RPMI7951 (cell line): ENCODE results near the gene VPS8. TPM values are rescaled to one million over a fixed set of nuclear protein-coding genes. Genes with fewer than 3 reads are reported as not detected.

Experiments used
- DNase-seq: peaks from one replicate; pipeline ENCODE4 v3.0.0-alpha.2; 2012; ENCODE audit warnings: low read depth
- total RNA-seq: library from RNA; depleted of rRNA; stranded (reverse); fragments of >200 nt; shearing (Covaris generic); gene quantifications from 2 replicates; pipeline ENCODE4 v1.2.3, GENCODE V29; 2014; rRNA removed

VPS8 gene
- 22.0 and 30.8 TPM in 2 replicates for total RNA-seq

GRCh38 chr3:184811999-184812661 is at the start of gene VPS8:
TSS of gene VPS8 (plus strand) at chr3:184812166. CDS start at chr3:184824633, 12,467 bp downstream.
- DNase-seq, result peak; percentile 94

- DNase-seq, result no peak
Measured at GRCh38 chr3:184764191-184764590, 47.8 kb upstream of the VPS8 start.

- no peak for DNase-seq
Measured at GRCh38 chr3:184765047-184765729, 46.8 kb upstream of the VPS8 start.

GRCh38 chr3:184765730-184766074 is 46.3 kb upstream of the VPS8 start:
- DNase-seq, result no peak

GRCh38 chr3:184766555-184767261 is 45.3 kb upstream of the VPS8 start:
- DNase-seq, result peak; percentile 25

- no peak for DNase-seq
Measured at GRCh38 chr3:184767377-184767776, 44.6 kb upstream of the VPS8 start.

- DNase-seq, result no peak
Measured at GRCh38 chr3:184769382-184770170, 42.4 kb upstream of the VPS8 start.

GRCh38 chr3:184770541-184770940 is 41.4 kb upstream of the VPS8 start:
- DNase-seq, result no peak

- DNase-seq, result no peak
Measured at GRCh38 chr3:184771301-184772127, 40.5 kb upstream of the VPS8 start.

- no peak for DNase-seq
Measured at GRCh38 chr3:184772667-184773272, 39.2 kb upstream of the VPS8 start.

- DNase-seq, result no peak
Measured at GRCh38 chr3:184773283-184774186, 38.4 kb upstream of the VPS8 start.

GRCh38 chr3:184776916-184777315 is 35.0 kb upstream of the VPS8 start:
- DNase-seq, result no peak

GRCh38 chr3:184777566-184778356 is 34.2 kb upstream of the VPS8 start:
- peak; percentile 89 for DNase-seq

GRCh38 chr3:184778426-184779332 is 33.3 kb upstream of the VPS8 start:
- DNase-seq, result no peak

- no peak for DNase-seq
Measured at GRCh38 chr3:184780981-184781515, 30.9 kb upstream of the VPS8 start.

- DNase-seq, result no peak
Measured at GRCh38 chr3:184781801-184782200, 30.2 kb upstream of the VPS8 start.

GRCh38 chr3:184783319-184783718 is 28.6 kb upstream of the VPS8 start:
- DNase-seq, result peak; percentile 29
